RWPE1 (cell line): ENCODE data around the gene EHD4.
A peak's percentile ranks its signal among the peaks of the same experiment; 100 is the strongest.

Source experiments
- CTCF ChIA-PET: fragments of 350-600 bp; sonication (Branson Sonifier 250); formaldehyde crosslinking; extraction: SDS; loops from one replicate; lab custom pipeline; 2021; lab: Yijun Ruan, JAX
- POLR2A ChIA-PET: fragments of 400-600 bp; formaldehyde crosslinking; extraction: SDS; loops from one replicate; lab custom pipeline; 2020; ENCODE audit warnings: antibody characterized with exemption; ENCODE audit not compliant: low non-redundant PET; lab: Yijun Ruan, JAX
- DNase-seq: peaks from one replicate; pipeline ENCODE4 v3.0.0; 2012; ENCODE audit warnings: low spot score
- H3K27ac ChIP-seq: fragments of 450-650 bp; 2 replicates; pipeline ENCODE4 v1.5.1; 2017
- TF ChIP-seq, protein P1 (sequence below): fragments of 450-650 bp; conservative IDR thresholded peaks from 2 replicates; pipeline ENCODE4 v1.5.1; 2017; ENCODE audit warnings: low read depth, mild to moderate bottlenecking

EHD4 gene

DNA sequence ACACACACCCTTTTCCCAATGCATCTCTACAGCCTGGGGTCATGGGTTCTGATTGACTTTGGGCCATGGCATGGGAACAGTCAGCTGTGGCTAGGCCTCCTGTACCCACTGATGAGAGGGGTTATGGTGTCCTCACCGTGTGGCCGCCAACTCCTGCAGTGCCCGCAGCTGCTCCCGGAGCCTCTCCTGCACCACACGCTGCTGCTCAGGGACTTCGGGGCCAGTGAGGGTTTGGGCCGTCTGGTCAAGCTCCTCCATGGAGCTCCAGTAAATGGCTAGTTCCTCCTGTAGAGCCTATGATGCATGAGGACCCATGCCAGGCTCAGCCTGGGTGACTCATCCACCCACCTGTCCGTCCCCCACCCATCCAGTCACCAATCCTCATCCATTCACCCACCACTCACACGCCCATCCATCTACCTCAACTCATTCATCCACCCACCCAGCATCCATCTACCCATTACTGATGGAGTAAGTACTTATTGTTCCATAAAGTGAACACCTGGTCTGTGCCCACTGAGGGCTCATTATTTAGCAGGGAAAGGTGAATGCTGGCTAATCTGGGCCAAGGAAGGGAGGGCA lies 100.1 kb downstream of the EHD4 start:
- DNase-seq = no peak
- H3K27ac ChIP-seq = no peak overlapping the region
- CTCF ChIA-PET = interaction anchor here (0.6 kb wide), 1 partner anchor 42 kb away, joined by 4 read pairs; no protein-coding TSS in a partner anchor
- POLR2A ChIA-PET = no interaction called here
- TF ChIP-seq, protein P1, sequence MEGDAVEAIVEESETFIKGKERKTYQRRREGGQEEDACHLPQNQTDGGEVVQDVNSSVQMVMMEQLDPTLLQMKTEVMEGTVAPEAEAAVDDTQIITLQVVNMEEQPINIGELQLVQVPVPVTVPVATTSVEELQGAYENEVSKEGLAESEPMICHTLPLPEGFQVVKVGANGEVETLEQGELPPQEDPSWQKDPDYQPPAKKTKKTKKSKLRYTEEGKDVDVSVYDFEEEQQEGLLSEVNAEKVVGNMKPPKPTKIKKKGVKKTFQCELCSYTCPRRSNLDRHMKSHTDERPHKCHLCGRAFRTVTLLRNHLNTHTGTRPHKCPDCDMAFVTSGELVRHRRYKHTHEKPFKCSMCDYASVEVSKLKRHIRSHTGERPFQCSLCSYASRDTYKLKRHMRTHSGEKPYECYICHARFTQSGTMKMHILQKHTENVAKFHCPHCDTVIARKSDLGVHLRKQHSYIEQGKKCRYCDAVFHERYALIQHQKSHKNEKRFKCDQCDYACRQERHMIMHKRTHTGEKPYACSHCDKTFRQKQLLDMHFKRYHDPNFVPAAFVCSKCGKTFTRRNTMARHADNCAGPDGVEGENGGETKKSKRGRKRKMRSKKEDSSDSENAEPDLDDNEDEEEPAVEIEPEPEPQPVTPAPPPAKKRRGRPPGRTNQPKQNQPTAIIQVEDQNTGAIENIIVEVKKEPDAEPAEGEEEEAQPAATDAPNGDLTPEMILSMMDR = no peak

DNA sequence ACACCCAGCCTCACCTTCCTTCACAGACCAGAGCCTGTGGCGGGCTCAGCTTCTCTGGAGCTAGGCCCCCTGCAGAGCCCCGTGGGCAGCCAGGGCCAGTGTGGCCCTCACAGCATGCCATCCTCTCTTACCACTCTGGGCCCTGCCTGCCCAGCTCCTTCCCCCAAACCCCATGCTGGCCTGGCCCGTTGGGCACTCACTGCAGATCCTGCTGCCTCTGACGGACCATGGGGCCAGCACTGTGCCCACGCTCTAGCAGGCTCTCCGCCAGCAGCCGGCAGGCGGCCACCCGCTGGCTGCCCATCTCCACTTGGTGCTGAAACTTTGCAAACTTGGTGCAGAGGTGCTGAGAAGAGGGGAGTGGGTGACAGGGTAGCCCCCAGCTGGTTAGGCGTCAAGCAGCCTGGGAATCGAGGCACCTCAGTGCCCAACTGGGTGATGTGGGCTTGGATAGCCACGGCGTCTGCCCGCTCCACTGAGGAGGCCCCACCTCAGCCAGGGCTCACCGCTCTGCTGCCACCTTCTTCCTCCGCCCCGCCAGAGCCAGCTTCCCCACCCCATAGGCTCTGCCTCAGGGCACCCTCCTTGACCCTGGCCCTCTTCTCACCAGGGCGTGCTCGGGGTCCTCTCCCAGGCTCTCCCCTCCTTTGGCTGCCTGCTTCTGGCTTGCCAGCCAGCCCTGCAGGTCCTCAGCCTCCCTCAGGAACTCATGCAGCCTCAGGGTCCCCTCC lies 101.0 kb downstream of the EHD4 start:
- CTCF ChIA-PET = no interaction called here
- POLR2A ChIA-PET = interaction anchor here (1.2 kb wide), 1 partner anchor 23 kb away, joined by 4 read pairs; no protein-coding TSS in a partner anchor
- no peak for DNase-seq
- TF ChIP-seq, protein P1 = no peak
- H3K27ac ChIP-seq = peak overlapping the region; percentile 9; the same call in 1 of the 2 replicates

DNA sequence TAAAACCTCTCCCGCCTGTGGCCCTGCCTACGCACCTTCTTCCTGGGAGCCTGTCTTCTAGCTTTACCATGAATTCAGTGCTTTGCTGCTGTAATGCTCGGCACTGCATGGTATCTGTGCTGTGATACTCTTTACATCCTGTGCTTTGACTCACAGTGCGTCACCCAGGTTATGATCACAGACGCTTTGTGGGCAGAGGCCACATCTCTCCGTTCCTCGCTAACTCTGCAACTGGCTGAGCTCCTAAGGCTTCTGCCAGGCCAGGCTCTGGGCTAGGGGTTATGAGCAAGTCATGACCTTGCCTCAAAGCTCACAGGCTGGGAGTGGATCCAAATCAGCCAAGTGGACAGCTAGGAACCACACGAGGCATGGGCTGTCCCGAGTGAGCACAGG lies 101.7 kb downstream of the EHD4 start:
- POLR2A ChIA-PET = interaction anchor here (1.2 kb wide), 1 partner anchor 24 kb away, joined by 4 read pairs; no protein-coding TSS in a partner anchor
- CTCF ChIA-PET = no interaction called here
- TF ChIP-seq, protein P1 = no peak
- peak overlapping the region; percentile 9; the same call in 1 of the 2 replicates for H3K27ac ChIP-seq
- DNase-seq = peak; percentile 79

DNA sequence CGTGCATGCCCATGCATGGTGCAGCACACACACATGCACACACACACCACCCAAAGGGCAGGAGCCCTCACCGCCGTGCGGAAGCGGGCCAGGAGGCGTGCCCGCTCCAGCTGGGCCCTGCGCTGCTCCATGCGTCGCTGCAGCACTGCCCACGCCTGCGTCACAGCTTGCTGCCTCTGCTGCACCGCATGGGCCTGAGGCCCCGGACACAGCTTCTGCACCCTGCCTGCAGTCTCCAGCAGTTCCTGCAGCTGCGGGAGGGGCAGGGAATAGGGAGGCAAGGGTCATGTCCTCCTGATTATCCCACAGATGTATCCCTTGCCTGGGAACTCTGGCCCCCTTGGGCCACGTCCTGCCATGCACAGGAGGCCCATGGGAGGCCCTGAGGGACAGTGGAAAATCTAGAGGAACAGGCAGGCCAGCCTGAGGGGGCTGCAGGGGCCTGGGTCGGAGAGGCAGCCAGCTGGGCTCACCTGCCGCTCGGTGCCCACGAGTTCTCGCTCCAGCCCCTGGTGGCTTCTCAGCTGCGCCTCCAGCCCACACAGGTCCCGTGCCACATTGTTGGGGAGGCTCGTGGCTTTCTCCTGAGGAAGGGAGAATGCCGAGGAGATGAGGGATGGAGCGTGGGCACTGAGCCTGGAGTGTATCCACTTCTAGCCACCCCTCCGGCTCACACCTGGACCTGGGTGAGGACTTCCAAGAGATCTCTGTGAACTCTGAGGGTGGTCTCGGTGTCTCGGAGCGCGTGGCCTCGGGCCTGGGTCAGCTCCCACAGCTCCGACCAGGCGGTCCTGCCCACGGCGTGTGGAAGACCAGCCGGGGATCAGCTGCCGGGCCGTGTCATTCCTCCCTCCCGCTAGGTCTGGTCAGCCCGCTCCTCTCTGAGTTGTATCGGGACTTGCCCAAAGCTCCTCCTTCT lies 102.3 kb downstream of the EHD4 start:
- CTCF ChIA-PET = no interaction called here
- POLR2A ChIA-PET = interaction anchor here (1.2 kb wide), 1 partner anchor 25 kb away, joined by 4 read pairs; no protein-coding TSS in a partner anchor

DNA sequence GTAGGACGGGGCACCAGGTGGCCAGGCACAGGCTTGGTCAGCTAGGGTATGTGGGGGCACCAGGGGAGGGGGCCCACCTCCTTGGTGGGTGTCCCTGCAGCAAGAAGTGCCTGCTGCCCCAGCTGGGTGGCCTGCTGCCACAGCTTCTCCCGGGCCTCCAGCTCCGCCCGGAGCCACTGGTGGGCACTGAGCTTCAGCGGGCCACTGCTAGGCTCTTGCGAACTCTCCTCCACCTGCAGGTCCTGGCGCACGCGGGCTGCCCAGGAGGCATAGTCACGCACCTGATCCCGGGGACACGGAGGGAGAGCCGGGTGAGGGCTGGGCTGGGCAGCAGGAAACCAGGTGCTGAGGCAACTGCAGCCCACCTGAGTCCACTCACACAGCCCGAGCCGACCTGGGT lies 104.0 kb downstream of the EHD4 start:
- TF ChIP-seq, protein P1 = no peak
- POLR2A ChIA-PET = no interaction called here
- CTCF ChIA-PET = no interaction called here
- no peak for DNase-seq
- H3K27ac ChIP-seq = no peak overlapping the region

More for the DNA sequence above, 102.3 kb downstream of the EHD4 start:
- no peak for DNase-seq
- TF ChIP-seq, protein P1 = no peak
- H3K27ac ChIP-seq = peak overlapping the region; percentile 9; the same call in 1 of the 2 replicates
